HG03571 (cell line): ENCODE results near the gene HDC.

Experiments used
- ATAC-seq: cut with Tn5 transposase; IDR thresholded peaks from one replicate; pipeline ENCODE4 v1.9.1; 2021; ENCODE audit not compliant: unreplicated experiment

HDC gene

GRCh38 chr15:50227076-50227475, 38.5 kb downstream of the HDC start:
- ATAC-seq: no peak

- ATAC-seq: no peak
Measured at GRCh38 chr15:50225938-50226337, 39.6 kb downstream of the HDC start.

- ATAC-seq: no peak
Measured at GRCh38 chr15:50225057-50225456, 40.5 kb downstream of the HDC start.

GRCh38 chr15:50224606-50225005, 40.9 kb downstream of the HDC start:
- ATAC-seq: no peak

- no peak for ATAC-seq
Measured at GRCh38 chr15:50222181-50222580, 43.3 kb downstream of the HDC start.

GRCh38 chr15:50219820-50220219, 45.7 kb downstream of the HDC start:
- ATAC-seq: no peak

- no peak for ATAC-seq
Measured at GRCh38 chr15:50218691-50219090, 46.8 kb downstream of the HDC start.

GRCh38 chr15:50218291-50218690, 47.2 kb downstream of the HDC start:
- ATAC-seq: no peak

GRCh38 chr15:50210462-50211157, 54.9 kb downstream of the HDC start:
- ATAC-seq: no peak

- no peak for ATAC-seq
Measured at GRCh38 chr15:50209809-50210208, 55.7 kb downstream of the HDC start.

- ATAC-seq: no peak
Measured at GRCh38 chr15:50206020-50206419, 59.5 kb downstream of the HDC start.

- no peak for ATAC-seq
Measured at GRCh38 chr15:50202003-50202402, 63.5 kb downstream of the HDC start.

- no peak for ATAC-seq
Measured at GRCh38 chr15:50192926-50193620, 72.5 kb downstream of the HDC start.

GRCh38 chr15:50192164-50192563, 73.4 kb downstream of the HDC start:
- ATAC-seq: no peak
